Measurements from ENCODE around the gene CNTNAP2. TPM values are rescaled to one million over a fixed set of nuclear protein-coding genes. Genes with fewer than 3 reads are reported as not detected.

CNTNAP2 gene
- total RNA-seq, 2 donors from 2014 or later, result 0.37 TPM; not detected in 1

DNA sequence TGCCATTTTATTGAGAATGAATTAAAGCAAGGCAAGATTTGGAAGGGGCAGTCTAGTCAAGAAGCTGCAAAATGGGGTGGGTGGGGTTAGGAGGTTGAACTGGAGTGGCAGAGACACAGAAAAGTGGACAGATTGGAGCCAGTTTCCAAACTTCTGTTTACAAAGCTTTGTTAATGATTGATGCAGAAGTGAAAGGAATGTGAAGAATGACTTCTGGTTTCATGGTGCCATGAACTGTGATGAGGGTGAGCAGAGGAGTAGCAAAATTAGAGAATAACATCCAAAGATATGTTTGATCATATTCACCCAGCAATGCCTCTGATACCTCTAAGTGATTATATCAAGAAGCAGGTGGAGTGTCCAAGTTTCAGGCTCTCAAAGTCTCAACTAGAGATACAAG, 1356.0 kb downstream of the CNTNAP2 start:
- no peaks in the 10 kb centered on the region for H3K27me3 Mint-ChIP-seq
- H3K9me3 ChIP-seq (ENCODE audit: control insufficient read depth, low read length, poor library complexity, severe bottlenecking), result peaks cover 3% of the 10 kb centered on the region
- H3K4me1 Mint-ChIP-seq, result no peaks in the 10 kb centered on the region
- H3K27ac Mint-ChIP-seq, result no peak overlapping the region
- no peak overlapping the region for H3K4me3 Mint-ChIP-seq
- DNase-seq (no peak), ATAC-seq (no peak)
- no peaks in the 10 kb centered on the region for H3K36me3 Mint-ChIP-seq (ENCODE audit: low read depth)

DNA sequence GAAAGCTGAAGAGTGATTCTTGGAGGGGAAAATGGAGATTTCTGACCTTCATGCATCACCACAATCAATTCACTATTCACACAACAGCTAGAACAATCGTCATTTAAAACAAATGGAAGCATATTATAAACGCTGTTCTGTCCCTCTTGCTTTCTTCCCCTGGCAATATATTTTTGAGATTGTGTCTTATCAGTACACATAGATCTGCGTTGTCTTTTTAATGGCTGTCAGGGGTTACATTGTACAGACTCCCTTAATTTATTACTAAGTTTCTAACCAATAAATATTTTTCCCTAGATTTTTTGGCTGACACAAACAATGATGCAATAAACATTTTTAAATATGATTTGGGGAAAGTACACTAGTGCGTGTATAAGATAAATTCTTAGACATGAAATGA, 1358.3 kb downstream of the CNTNAP2 start:
- Mint-ChIP-seq H3K4me3 (no peak overlapping the region), H3K27me3 (no peaks in the 10 kb centered on the region), H3K4me1 (no peaks in the 10 kb centered on the region), H3K27ac (no peak overlapping the region), H3K36me3 (ENCODE audit: low read depth) (no peaks in the 10 kb centered on the region)
- no peak for DNase-seq
- no peak for ATAC-seq
- H3K9me3 ChIP-seq (ENCODE audit: control insufficient read depth, low read length, poor library complexity, severe bottlenecking), result peaks cover 3% of the 10 kb centered on the region

DNA sequence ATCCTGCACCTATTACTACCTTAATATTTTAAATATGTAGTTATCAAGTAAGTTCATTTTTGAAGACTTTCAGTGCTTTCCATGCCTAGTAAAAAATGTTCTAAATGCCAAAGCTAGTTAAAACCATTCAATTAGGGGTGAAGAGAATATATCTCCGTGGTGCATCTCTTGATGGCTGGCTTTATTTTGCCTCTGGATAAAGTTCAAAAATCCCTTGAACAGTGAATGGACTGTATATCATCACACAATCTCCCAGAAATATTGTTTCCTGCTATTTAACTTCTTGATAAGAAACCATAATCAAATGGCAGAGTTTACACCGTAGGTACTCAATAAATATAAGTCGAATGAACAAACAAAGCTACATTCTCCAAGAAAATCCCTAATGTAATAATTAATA, 1360.9 kb downstream of the CNTNAP2 start:
- DNase-seq (no peak), ATAC-seq (no peak)
- H3K9me3 ChIP-seq (ENCODE audit: control insufficient read depth, low read length, poor library complexity, severe bottlenecking), result peaks cover 3% of the 10 kb centered on the region
- H3K27ac Mint-ChIP-seq, result no peak overlapping the region
- no peak overlapping the region for H3K4me3 Mint-ChIP-seq
- no peaks in the 10 kb centered on the region for H3K27me3 Mint-ChIP-seq
- no peaks in the 10 kb centered on the region for H3K36me3 Mint-ChIP-seq (ENCODE audit: low read depth)
- no peaks in the 10 kb centered on the region for H3K4me1 Mint-ChIP-seq

DNA sequence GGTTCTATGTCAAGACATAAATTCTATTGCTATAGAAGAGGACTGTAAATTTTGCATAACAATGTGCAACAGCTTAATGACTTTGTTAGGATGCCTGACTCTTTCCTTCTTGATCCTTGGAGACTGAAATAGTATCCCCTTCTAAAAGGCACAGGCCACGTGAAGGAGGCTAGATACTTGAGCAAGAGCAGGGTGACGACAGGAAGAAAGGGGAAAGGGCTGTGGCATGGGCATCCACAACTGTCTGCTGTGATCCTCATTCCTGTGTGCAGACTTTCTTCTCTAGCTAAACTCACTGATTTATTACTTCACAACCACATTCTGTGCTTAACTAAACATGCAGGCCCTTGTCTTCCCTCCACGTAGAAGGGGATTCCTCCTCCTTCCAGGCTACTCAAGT, 1362.2 kb downstream of the CNTNAP2 start:
- Mint-ChIP-seq H3K27ac (no peak overlapping the region), H3K36me3 (ENCODE audit: low read depth) (no peaks in the 10 kb centered on the region), H3K4me3 (no peak overlapping the region), H3K4me1 (no peaks in the 10 kb centered on the region), H3K27me3 (no peaks in the 10 kb centered on the region)
- H3K9me3 ChIP-seq (ENCODE audit: control insufficient read depth, low read length, poor library complexity, severe bottlenecking), result peaks cover 3% of the 10 kb centered on the region
- no peak for DNase-seq
- ATAC-seq, result no peak

DNA sequence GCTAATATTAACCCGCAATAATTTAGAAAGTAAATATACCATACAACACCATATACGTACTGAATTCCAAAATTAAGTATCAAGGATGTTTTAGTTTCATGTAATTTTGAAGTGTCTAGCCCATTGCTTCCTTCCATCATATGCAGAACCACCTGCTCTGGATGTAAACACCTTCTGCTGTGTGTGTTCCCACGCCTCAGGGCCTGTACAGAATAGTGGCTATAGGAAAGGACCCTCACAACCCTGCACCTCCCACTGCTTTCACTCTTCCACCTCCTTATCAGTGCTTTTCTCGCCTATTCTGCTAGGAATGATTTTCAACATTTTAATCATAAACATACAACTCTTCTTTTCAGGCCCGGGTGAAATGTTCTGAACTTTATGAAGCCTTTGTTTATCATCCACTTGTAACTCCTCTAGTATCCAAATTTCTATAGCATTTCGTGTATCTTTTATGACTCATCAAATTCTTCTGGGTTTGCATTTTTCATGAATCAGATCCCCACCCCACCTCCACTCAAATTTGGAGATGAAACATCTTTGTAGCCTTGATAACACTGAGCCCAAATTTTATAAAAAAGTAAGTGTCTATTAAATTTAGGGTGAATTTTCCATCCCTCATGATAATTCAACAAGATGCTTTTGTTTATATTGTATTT, 1367.2 kb downstream of the CNTNAP2 start:
- ATAC-seq, result no peak

DNA sequence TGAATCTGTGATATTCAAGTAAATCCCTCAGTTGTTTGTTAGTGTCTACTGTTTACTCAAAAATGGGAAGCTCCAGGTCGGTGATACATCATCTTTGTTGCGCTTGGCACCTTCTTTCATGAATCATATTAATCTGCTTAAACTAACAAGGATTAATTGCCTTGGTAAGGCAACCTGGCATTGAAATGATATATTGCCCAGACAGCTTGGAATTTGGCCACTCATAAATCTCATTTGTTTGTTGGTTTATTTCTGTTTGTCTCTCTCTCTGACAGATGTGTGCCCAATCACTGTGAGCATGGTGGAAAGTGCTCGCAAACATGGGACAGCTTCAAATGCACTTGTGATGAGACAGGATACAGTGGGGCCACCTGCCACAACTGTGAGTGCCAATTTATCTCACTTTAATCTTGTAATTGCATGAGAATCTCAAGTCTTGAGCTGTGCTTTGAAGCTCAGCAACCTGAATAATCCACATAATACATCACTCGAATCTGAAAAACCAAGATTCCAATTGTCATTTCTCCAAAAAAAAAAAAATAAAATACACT, 1369.1 kb downstream of the CNTNAP2 start:
- Mint-ChIP-seq H3K27ac (no peak overlapping the region), H3K27me3 (no peaks in the 10 kb centered on the region), H3K36me3 (ENCODE audit: low read depth) (no peaks in the 10 kb centered on the region), H3K4me1 (no peaks in the 10 kb centered on the region), H3K4me3 (no peak overlapping the region)
- DNase-seq (no peak), ATAC-seq (no peak)
- H3K9me3 ChIP-seq (ENCODE audit: control insufficient read depth, low read length, poor library complexity, severe bottlenecking), result no peaks in the 10 kb centered on the region

More for the DNA sequence above, 1367.2 kb downstream of the CNTNAP2 start:
- no peak overlapping the region for H3K4me3 Mint-ChIP-seq
- no peaks in the 10 kb centered on the region for H3K9me3 ChIP-seq (ENCODE audit: control insufficient read depth, low read length, poor library complexity, severe bottlenecking)
- no peaks in the 10 kb centered on the region for H3K36me3 Mint-ChIP-seq (ENCODE audit: low read depth)
- no peaks in the 10 kb centered on the region for H3K4me1 Mint-ChIP-seq
- H3K27ac Mint-ChIP-seq, result no peak overlapping the region
- H3K27me3 Mint-ChIP-seq, result no peaks in the 10 kb centered on the region
- no peak for DNase-seq

DNA sequence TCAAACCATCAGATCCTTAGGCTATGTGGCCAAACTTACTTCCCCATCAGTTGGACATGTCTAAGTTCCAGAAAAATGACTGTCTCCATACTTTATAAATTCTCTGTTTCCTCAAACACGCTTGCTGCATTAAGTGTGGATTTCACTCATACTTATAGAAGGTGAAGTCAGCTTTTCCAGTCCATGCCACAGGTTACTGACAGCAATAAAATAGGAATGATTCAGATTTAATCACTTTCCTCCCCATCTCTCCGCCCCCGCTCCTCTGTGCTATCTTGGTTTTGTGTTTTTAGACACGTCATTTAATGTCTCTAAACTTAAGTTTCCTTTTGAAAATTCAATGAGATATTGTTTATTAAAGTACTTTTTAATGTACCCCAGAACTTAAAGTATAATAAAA, 1376.0 kb downstream of the CNTNAP2 start:
- Mint-ChIP-seq H3K27ac (no peak overlapping the region), H3K27me3 (no peaks in the 10 kb centered on the region), H3K36me3 (ENCODE audit: low read depth) (no peaks in the 10 kb centered on the region), H3K4me1 (no peaks in the 10 kb centered on the region), H3K4me3 (no peak overlapping the region)
- DNase-seq, result no peak
- no peaks in the 10 kb centered on the region for H3K9me3 ChIP-seq (ENCODE audit: control insufficient read depth, low read length, poor library complexity, severe bottlenecking)
- ATAC-seq, result no peak

DNA sequence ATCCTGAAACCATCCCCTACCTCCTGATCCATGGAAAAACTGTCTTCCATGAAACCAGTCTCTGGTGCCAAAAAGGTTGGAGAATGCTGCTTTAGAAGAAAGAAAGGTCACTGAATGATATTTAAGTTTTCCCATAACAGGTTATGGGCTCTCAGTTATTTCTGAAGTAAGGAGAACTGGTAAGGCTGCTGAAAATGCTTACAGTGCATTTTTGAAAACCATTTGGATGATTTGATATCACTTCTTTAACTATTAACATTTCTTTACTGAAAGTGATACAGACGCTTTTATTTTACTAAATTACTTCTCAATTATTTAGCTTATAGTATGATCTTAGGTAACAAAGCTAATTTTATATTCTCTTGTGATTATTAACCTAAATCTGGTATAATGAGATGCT, 1379.6 kb downstream of the CNTNAP2 start:
- no peaks in the 10 kb centered on the region for H3K36me3 Mint-ChIP-seq (ENCODE audit: low read depth)
- no peaks in the 10 kb centered on the region for H3K9me3 ChIP-seq (ENCODE audit: control insufficient read depth, low read length, poor library complexity, severe bottlenecking)
- no peaks in the 10 kb centered on the region for H3K27me3 Mint-ChIP-seq
- no peak overlapping the region for H3K27ac Mint-ChIP-seq
- ATAC-seq (no peak), DNase-seq (no peak)
- H3K4me1 Mint-ChIP-seq, result no peaks in the 10 kb centered on the region
- H3K4me3 Mint-ChIP-seq, result no peak overlapping the region

DNA sequence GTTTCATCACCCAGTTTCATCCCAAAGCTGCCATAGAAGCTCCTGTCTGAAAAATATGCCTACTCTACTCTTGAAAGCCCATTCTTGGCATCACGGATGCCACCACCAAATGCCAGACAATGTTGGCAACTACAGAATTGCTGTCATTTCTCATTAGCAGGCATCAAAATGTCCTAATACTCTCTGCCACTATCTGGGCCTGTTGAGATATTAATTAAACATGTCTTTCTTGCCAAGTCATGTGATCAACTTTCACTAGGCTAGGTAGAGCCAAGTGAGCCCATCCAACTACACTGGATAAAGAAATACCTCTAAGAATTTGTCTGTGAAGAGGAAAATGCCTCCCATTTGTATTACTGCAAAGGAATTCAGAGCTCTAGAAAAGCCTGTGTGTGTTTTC, 1380.6 kb downstream of the CNTNAP2 start:
- H3K4me3 Mint-ChIP-seq, result no peak overlapping the region
- no peak overlapping the region for H3K27ac Mint-ChIP-seq
- no peaks in the 10 kb centered on the region for H3K36me3 Mint-ChIP-seq (ENCODE audit: low read depth)
- DNase-seq (no peak), ATAC-seq (no peak)
- H3K4me1 Mint-ChIP-seq, result no peaks in the 10 kb centered on the region
- H3K27me3 Mint-ChIP-seq, result no peaks in the 10 kb centered on the region
- no peaks in the 10 kb centered on the region for H3K9me3 ChIP-seq (ENCODE audit: control insufficient read depth, low read length, poor library complexity, severe bottlenecking)

DNA sequence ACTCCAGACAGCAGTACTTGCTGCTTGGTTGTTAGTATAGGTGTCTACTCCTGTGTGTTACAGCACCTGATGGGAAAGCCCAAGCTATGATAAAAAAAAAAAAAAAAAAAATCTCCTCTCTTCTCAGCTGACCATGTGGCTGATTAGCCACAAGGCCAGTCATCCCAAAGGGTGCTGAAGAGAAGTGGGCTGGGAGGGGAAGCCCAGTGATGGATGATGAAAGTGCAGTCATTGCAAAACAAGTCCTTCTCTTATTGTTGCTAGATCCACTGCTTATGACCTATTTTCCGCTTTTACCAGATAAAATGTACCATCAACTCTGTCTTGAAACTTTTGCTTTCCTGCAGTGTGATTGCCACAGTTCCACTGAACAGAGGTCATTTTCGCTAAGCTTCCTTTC, 1381.5 kb downstream of the CNTNAP2 start:
- DNase-seq (no peak), ATAC-seq (no peak)
- Mint-ChIP-seq H3K4me3 (no peak overlapping the region), H3K27me3 (no peaks in the 10 kb centered on the region), H3K4me1 (no peaks in the 10 kb centered on the region), H3K27ac (no peak overlapping the region), H3K36me3 (ENCODE audit: low read depth) (no peaks in the 10 kb centered on the region)
- H3K9me3 ChIP-seq (ENCODE audit: control insufficient read depth, low read length, poor library complexity, severe bottlenecking), result no peaks in the 10 kb centered on the region

DNA sequence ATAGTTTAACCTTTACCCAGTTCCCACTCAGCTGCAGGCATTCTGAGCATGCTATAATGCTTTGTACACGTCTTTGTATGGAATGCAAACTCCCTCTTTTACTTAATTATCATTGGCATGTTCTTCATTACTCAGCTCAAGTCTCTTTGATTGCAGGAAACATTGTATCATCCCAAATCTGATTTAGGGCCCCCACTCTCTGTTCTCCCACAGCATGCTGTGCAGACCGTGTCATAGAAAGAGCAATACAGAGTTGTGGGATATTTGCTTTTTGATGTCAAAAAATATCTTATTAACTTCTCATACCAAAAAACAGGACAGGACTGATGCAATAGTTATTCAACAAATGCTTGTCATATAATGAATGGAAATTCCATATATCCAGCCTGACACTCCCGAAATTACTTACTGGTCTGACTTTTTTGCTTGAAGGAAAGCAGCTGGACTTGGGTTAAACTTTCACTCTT, 1392.5 kb downstream of the CNTNAP2 start:
- ATAC-seq, result no peak
- Mint-ChIP-seq H3K27me3 (no peaks in the 10 kb centered on the region), H3K4me3 (no peak overlapping the region), H3K4me1 (no peaks in the 10 kb centered on the region), H3K36me3 (ENCODE audit: low read depth) (no peaks in the 10 kb centered on the region), H3K27ac (no peak overlapping the region)
- no peaks in the 10 kb centered on the region for H3K9me3 ChIP-seq (ENCODE audit: control insufficient read depth, low read length, poor library complexity, severe bottlenecking)
- no peak for DNase-seq

DNA sequence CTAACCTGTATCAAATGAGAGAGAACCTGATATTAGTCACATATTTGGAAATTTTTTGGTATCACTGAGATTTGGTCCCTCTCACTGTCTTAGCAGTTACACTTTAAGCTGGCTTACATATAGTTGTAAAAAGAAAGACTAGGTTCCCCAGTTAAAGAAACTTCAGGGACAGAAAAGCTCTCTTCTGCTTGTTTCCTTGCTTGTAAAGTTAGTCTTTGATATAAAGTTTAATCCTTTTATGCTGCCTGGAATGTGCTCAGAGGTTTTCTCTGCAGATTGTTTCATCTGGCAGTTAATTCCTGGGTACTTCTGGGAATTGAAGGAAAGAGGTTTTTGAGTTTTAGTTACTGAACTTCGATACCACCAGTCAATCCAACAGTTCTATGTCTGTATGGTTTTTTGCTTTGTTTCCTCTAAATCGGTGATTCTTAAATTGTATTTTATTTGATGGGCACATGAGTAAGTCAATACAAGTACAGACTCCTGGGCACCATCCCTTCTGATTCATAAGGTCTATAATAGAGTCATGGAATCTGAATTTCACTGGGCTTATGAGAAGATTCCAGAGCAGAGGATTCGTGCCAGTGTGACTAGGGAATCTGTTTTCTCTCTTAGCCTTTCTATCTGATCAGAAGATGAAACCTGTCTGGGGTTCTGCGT, 1393.1 kb downstream of the CNTNAP2 start:
- H3K27me3 Mint-ChIP-seq, result no peaks in the 10 kb centered on the region
- no peak for DNase-seq
- no peaks in the 10 kb centered on the region for H3K4me1 Mint-ChIP-seq
- H3K36me3 Mint-ChIP-seq (ENCODE audit: low read depth), result no peaks in the 10 kb centered on the region
- H3K4me3 Mint-ChIP-seq, result no peak overlapping the region
- no peak for ATAC-seq
- no peaks in the 10 kb centered on the region for H3K9me3 ChIP-seq (ENCODE audit: control insufficient read depth, low read length, poor library complexity, severe bottlenecking)
- H3K27ac Mint-ChIP-seq, result no peak overlapping the region

DNA sequence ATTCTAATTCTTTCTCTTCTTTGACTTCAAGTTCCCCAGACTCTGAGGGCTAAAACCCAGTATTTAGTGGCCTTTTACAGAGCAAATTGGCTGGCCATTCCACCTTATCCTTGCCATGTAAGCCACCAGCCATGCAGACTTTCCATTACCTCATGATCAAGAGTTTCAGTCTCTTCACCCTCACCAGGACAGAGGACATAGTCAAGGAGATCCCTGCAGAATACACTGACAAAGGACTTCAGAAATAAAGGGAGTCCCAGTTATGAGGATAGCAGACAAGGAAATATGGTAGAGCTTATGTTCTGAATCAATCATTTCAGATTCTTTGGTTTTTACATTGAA, 1393.6 kb downstream of the CNTNAP2 start:
- Mint-ChIP-seq H3K36me3 (ENCODE audit: low read depth) (no peaks in the 10 kb centered on the region), H3K27me3 (no peaks in the 10 kb centered on the region), H3K4me1 (no peaks in the 10 kb centered on the region), H3K4me3 (no peak overlapping the region), H3K27ac (no peak overlapping the region)
- ATAC-seq, result no peak
- H3K9me3 ChIP-seq (ENCODE audit: control insufficient read depth, low read length, poor library complexity, severe bottlenecking), result no peaks in the 10 kb centered on the region
- DNase-seq, result no peak

DNA sequence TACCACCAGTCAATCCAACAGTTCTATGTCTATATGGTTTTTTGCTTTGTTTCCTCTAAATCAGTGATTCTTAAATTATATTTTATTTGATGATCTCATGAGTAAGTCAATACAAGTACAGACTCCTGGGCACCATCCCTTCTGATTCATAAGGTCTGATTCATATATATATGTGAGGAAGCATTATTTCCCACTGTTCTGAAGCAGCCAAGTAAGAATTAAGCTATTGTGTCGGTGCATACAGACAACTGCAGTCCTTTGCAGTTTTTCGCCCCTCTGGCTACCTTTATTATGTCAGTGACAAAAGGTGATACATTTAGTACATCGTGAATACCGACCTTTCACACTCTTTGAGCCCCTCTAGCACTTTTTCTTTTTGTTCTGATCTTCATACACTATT, 1394.3 kb downstream of the CNTNAP2 start:
- no peaks in the 10 kb centered on the region for H3K36me3 Mint-ChIP-seq (ENCODE audit: low read depth)
- H3K27me3 Mint-ChIP-seq, result no peaks in the 10 kb centered on the region
- ATAC-seq, result no peak
- no peak overlapping the region for H3K4me3 Mint-ChIP-seq
- no peak for DNase-seq
- no peaks in the 10 kb centered on the region for H3K9me3 ChIP-seq (ENCODE audit: control insufficient read depth, low read length, poor library complexity, severe bottlenecking)
- no peaks in the 10 kb centered on the region for H3K4me1 Mint-ChIP-seq
- no peak overlapping the region for H3K27ac Mint-ChIP-seq
